HG03175 (cell line): ENCODE measurements around the gene ZDHHC18.
"Not testable (repeated sequence)": the region's sequence is repeated elsewhere in the genome, so short reads cannot be mapped to it uniquely, and the experiment has no call there.

ENCODE experiments used
- ATAC-seq: cut with Tn5 transposase; IDR thresholded peaks from one replicate; pipeline ENCODE4 v1.9.1; 2021; ENCODE audit warnings: mild to moderate bottlenecking, moderate library complexity; ENCODE audit not compliant: unreplicated experiment

ZDHHC18 gene

GRCh38 chr1:26832249-26832960 is 5.9 kb downstream of the ZDHHC18 start:
- no peak for ATAC-seq

GRCh38 chr1:26833432-26834405 is 7.2 kb downstream of the ZDHHC18 start:
- peak; percentile 81 for ATAC-seq

GRCh38 chr1:26837665-26838064 is 11.2 kb downstream of the ZDHHC18 start:
- not testable (repeated sequence) for ATAC-seq

GRCh38 chr1:26838474-26839338 is 12.2 kb downstream of the ZDHHC18 start:
- peak; percentile 85 for ATAC-seq

- ATAC-seq = peak; percentile 5
Observed at GRCh38 chr1:26839339-26839722, 12.8 kb downstream of the ZDHHC18 start.

- ATAC-seq = no peak
Observed at GRCh38 chr1:26839779-26840178, 13.3 kb downstream of the ZDHHC18 start.

GRCh38 chr1:26844424-26845196 is 18.1 kb downstream of the ZDHHC18 start:
- no peak for ATAC-seq

GRCh38 chr1:26847826-26848225 is 21.3 kb downstream of the ZDHHC18 start:
- not testable (repeated sequence) for ATAC-seq

GRCh38 chr1:26848499-26848898 is 22.0 kb downstream of the ZDHHC18 start:
- no peak for ATAC-seq

GRCh38 chr1:26848941-26849774 is 22.7 kb downstream of the ZDHHC18 start:
- ATAC-seq = no peak

GRCh38 chr1:26851106-26851684 is 24.7 kb downstream of the ZDHHC18 start:
- no peak for ATAC-seq

GRCh38 chr1:26852701-26853100 is 26.2 kb downstream of the ZDHHC18 start:
- no peak for ATAC-seq

- no peak for ATAC-seq
Observed at GRCh38 chr1:26853156-26853555, 26.7 kb downstream of the ZDHHC18 start.

GRCh38 chr1:26853600-26853999 is 27.1 kb downstream of the ZDHHC18 start:
- no peak for ATAC-seq

- no peak for ATAC-seq
Observed at GRCh38 chr1:26854906-26855305, 28.4 kb downstream of the ZDHHC18 start.

GRCh38 chr1:26855636-26856035 is 29.1 kb downstream of the ZDHHC18 start:
- no peak for ATAC-seq

GRCh38 chr1:26856181-26856580 is 29.7 kb downstream of the ZDHHC18 start:
- no peak for ATAC-seq

GRCh38 chr1:26856604-26857469 is 30.3 kb downstream of the ZDHHC18 start:
- no peak for ATAC-seq
